Measurements from ENCODE around the gene ATG2B. TPM values are rescaled to one million over a fixed set of nuclear protein-coding genes. Genes with fewer than 3 reads are reported as not detected.

Gene ATG2B
- total RNA-seq, 4 donors from 2014 or later: 26.4 to 44.9 (median 37.6) TPM

DNA sequence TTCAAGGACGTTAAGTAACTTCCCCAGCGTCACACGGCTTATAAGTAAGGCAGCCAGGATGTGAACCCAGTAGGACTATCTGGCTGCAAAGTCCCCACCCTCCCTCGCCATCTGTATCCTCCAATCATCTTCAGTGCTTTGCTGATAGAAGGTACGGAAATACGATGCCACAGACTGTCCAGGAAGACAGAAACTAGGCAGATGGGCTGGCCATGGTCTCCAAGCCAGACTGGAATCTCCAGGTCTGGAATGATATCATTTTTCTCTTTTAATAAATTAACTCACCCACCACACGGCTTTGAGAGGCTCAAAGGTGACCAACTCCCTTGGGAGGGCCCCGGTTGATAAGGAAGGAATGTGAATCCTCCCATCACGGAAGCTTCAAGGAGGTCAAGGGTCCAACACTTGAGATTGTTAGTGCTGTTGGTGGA lies 123.4 kb downstream of the ATG2B start:
- Histone ChIP-seq H3K27me3 (no peaks in the 10 kb centered on the region), H3K4me1 (peaks cover 0 to 2% (median 0%) of the 10 kb centered on the region in 4 donors), H3K9me3 (peaks cover 0 to 5% (median 0%) of the 10 kb centered on the region in 4 donors), H3K27ac (peak overlapping the region in 1 of 4 donors; percentile 50), H3K4me3 (no peak overlapping the region), H3K36me3 (peaks cover 0 to 50% (median 0%) of the 10 kb centered on the region in 3 donors)
- TF ChIP-seq, protein P1, sequence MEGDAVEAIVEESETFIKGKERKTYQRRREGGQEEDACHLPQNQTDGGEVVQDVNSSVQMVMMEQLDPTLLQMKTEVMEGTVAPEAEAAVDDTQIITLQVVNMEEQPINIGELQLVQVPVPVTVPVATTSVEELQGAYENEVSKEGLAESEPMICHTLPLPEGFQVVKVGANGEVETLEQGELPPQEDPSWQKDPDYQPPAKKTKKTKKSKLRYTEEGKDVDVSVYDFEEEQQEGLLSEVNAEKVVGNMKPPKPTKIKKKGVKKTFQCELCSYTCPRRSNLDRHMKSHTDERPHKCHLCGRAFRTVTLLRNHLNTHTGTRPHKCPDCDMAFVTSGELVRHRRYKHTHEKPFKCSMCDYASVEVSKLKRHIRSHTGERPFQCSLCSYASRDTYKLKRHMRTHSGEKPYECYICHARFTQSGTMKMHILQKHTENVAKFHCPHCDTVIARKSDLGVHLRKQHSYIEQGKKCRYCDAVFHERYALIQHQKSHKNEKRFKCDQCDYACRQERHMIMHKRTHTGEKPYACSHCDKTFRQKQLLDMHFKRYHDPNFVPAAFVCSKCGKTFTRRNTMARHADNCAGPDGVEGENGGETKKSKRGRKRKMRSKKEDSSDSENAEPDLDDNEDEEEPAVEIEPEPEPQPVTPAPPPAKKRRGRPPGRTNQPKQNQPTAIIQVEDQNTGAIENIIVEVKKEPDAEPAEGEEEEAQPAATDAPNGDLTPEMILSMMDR (IDR thresholded peaks at IDR 0.05): no peak
- TF ChIP-seq EP300 (IDR thresholded peaks at IDR 0.05): no peak
- no peak for TF ChIP-seq POLR2A (IDR thresholded peaks at IDR 0.05)
- DNase-seq (ENCODE audit: low spot score in 2 of 2): no peak
- WGBS, 2 donors: 72 to 74% methylated on average over 9 of the region's 9 CpGs

DNA sequence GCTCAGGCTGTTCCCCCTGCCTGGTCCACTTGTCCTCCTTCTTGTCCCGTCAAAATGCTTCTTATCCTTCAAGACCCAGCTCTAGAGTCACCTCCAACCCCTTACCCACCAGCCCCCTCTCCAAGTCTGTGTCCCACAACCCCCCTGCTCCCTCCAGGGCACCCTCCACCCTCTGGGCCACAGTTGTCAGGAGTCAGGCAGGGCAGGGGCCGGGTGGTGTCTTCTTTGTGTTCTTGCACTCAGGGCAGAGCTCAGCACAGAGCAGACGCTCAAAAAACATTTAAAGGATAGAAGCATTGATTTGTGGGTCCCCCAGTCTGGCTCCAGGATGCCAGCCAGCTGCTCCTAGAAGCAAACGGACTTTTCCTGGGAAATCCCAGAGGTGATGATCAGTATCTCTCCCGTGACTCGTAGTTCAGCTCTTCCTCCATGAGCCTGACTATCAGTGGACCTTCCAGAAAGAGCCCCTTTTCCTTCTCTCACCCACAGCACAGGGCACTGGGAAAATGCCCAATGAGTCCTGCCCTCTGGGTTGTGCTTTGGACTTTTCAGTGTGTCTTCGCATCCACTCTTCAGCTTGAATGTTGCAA lies 124.4 kb downstream of the ATG2B start:
- 67 to 75% methylated on average over 7 of the region's 7 CpGs for WGBS, 2 donors
- no peak for DNase-seq (ENCODE audit: low spot score in 2 of 2)

DNA sequence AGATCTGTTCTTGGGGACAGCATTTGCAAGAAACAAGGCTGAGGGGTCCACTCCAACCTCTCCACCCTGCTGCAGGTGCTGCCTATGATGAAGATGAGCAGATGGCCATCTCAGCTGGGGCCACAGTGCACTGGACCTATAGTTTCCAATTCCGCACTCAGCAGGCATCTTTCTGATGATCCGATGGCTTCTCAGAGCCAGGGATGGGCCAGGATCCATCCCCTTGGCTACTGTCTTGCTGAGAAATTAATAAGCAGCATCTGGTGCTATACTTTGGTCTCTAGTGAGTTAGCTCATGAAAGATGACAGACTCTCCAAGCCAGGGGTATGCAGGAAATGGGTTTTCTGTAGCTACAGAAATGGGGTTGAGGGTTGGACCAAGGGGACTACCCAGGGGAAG lies 125.5 kb downstream of the ATG2B start:
- Histone ChIP-seq H3K36me3 (peaks cover 0 to 50% (median 0%) of the 10 kb centered on the region in 3 donors), H3K4me3 (no peak overlapping the region), H3K27me3 (no peaks in the 10 kb centered on the region), H3K9me3 (peaks cover 0 to 1% (median 0%) of the 10 kb centered on the region in 4 donors), H3K27ac (no peak overlapping the region), H3K4me1 (peaks cover 0 to 12% (median 0%) of the 10 kb centered on the region in 4 donors)
- 95 to 97% methylated on average over 2 of the region's 2 CpGs for WGBS, 2 donors
- TF ChIP-seq, protein P1 (IDR thresholded peaks at IDR 0.05): no peak
- TF ChIP-seq EP300 (IDR thresholded peaks at IDR 0.05): no peak
- no peak for DNase-seq (ENCODE audit: low spot score in 2 of 2)

More for the DNA sequence above, 124.4 kb downstream of the ATG2B start:
- no peak overlapping the region for H3K27ac ChIP-seq
- TF ChIP-seq POLR2A (IDR thresholded peaks at IDR 0.05) (no peak), EP300 (IDR thresholded peaks at IDR 0.05) (no peak)
- TF ChIP-seq, protein P1 (IDR thresholded peaks at IDR 0.05): no peak
- no peaks in the 10 kb centered on the region for H3K27me3 ChIP-seq
- H3K36me3 ChIP-seq: peaks cover 0 to 50% (median 0%) of the 10 kb centered on the region in 3 donors
- no peak overlapping the region for H3K4me3 ChIP-seq
- H3K4me1 ChIP-seq: peaks cover 0 to 12% (median 0%) of the 10 kb centered on the region in 4 donors
- H3K9me3 ChIP-seq: peaks cover 0 to 5% (median 0%) of the 10 kb centered on the region in 4 donors

DNA sequence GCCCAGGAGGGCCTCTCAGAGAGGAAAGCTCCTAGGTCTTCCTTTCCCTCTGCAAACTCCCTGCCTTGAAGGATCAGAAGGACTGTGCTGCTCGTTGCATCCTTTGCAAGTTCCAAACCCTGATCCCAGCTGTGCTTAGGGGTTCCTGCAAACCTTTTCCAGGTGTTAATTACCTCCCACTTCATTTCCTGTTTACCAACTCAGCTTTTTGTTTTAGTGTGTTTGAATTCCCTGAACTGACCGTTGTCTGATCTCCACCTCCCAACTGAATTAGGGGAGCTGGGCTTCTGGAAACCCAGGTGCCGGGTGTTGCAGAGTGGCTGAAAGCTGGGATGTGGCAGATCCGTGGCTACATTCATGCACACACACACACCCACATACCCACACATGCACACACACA lies 127.7 kb downstream of the ATG2B start:
- no peak overlapping the region for H3K4me3 ChIP-seq
- no peak for DNase-seq (ENCODE audit: low spot score in 2 of 2)

DNA sequence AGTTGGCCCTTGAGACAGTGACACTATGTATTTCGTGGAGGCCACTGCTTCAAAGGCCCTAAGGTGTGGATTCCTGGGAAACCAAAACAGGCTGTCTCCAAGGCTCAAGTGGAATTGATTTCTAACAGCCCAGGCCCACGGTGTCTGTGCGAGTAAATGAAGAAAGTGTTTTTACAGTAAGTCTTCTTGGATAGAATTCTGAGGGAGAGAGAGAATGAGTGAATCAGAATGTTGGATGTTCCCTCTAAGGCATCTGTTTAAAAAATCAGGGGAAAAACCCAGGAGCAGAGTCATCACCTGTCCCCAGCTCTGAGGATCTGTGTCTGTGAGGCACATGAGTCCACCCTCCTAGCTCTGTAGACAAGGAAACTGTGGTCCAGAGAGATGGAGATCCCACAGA lies 129.5 kb downstream of the ATG2B start:
- no peak for DNase-seq (ENCODE audit: low spot score in 2 of 2)
- H3K27ac ChIP-seq: peak overlapping the region in 2 of 4 donors; percentile 64
- 48 to 64% methylated on average over 3 of the region's 3 CpGs for WGBS, 2 donors
- TF ChIP-seq POLR2A (IDR thresholded peaks at IDR 0.05): no peak
- TF ChIP-seq, protein P1 (IDR thresholded peaks at IDR 0.05): no peak
- no peak for TF ChIP-seq EP300 (IDR thresholded peaks at IDR 0.05)
- no peaks in the 10 kb centered on the region for H3K27me3 ChIP-seq
- H3K4me3 ChIP-seq: no peak overlapping the region
- peaks cover 0 to 16% (median 0%) of the 10 kb centered on the region in 3 donors for H3K36me3 ChIP-seq
- peaks cover 0 to 24% (median 0%) of the 10 kb centered on the region in 4 donors for H3K4me1 ChIP-seq
- H3K9me3 ChIP-seq: peaks cover 0 to 4% (median 0%) of the 10 kb centered on the region in 4 donors

More for the DNA sequence above, 127.7 kb downstream of the ATG2B start:
- Histone ChIP-seq H3K36me3 (peaks cover 0 to 31% (median 0%) of the 10 kb centered on the region in 3 donors), H3K27ac (no peak overlapping the region), H3K9me3 (no peaks in the 10 kb centered on the region), H3K4me1 (peaks cover 0 to 24% (median 0%) of the 10 kb centered on the region in 4 donors), H3K27me3 (no peaks in the 10 kb centered on the region)
- WGBS, 2 donors: 56 to 76% methylated on average over 4 of the region's 4 CpGs
- no peak for TF ChIP-seq POLR2A (IDR thresholded peaks at IDR 0.05)
- TF ChIP-seq, protein P1 (IDR thresholded peaks at IDR 0.05): no peak

Data from tibial nerve (tissue), 4 donors.